Retinal pigment epithelial cell (primary cell): ENCODE results near the gene NABP1.

Source experiments
- DNase-seq: peaks from one replicate; pipeline ENCODE4 v3.0.0-alpha.2; 2010; ENCODE audit warnings: low read depth
- H3K4me3 ChIP-seq: 2 replicates; pipeline ENCODE4 v1.5.1; 2011; ENCODE audit warnings: mild to moderate bottlenecking, low read length, control low read depth, moderate library complexity
- CTCF ChIP-seq: conservative IDR thresholded peaks from 2 replicates; pipeline ENCODE4 v1.5.1; 2011; ENCODE audit warnings: low read depth, low read length, control low read depth, inconsistent platforms

NABP1 gene

GRCh38 chr2:191649519-191649918, 28.4 kb upstream of the NABP1 start:
- TF ChIP-seq CTCF: no peak
- no peak for DNase-seq
- no peak overlapping the region for H3K4me3 ChIP-seq

DNA sequence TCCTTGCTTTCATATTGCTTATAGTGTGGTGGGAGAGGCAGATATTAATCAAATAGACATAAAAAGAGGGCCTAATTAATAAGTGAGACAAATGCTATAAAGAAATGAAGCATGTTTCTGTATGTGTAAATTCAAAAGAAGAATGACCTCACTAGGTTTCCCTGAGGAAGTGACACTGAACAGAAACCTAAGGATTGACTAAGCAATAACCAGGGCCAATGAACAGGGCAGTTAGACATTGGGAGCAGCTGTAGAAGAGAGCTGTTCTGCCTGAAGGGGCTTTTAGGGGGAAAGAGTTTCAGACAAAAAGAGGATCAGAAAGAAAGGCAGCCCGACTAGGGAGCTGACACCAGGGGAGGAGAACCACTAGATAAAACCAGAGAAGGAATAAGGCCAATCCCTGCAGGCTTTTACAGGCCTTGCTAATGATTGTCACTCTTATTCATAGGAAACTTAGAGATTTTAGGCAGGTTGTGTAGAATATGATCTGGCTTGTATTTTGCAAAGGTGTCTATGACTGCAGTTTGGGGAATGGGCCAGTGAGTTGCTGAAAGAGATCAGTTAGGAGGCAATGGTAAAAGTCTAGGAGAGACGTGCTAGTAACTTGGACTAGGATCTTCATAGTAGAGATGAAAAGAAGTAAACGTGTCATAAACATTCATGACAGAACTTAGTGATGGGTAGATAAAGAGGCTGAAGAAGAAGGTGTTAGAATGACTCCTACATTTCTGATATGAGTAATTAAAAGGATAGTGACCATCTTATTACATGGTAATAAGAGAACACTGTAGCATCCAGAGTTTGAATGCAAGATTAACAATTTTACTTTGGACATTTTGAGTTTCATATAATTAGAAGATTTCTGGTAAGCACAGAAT, 26.8 kb upstream of the NABP1 start:
- TF ChIP-seq CTCF: no peak
- no peak overlapping the region for H3K4me3 ChIP-seq
- DNase-seq: no peak

- TF ChIP-seq CTCF: no peak
- no peak overlapping the region for H3K4me3 ChIP-seq
- DNase-seq: no peak
Measured at GRCh38 chr2:191653667-191654391, 24.1 kb upstream of the NABP1 start.

DNA sequence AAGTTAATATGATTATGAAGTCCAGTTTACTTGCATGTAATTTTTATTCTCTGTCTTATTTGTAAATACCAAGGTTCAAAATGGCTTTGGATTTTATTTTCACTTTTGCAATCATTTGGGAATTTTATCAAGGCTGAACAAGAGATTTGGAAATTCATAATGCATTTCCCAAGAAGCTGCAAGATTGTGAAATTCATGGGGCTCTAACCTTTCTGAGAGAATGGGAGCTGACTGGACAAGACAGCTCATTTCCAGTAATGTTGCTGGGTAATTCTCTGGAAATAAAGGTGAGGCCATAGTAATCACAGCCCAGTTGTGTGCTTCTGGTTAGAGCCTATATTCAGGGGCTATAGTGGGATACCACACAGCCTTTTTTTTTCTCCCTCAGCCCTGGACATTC, 21.5 kb upstream of the NABP1 start:
- no peak for TF ChIP-seq CTCF

GRCh38 chr2:191656792-191657191, 21.1 kb upstream of the NABP1 start:
- no peak for DNase-seq
- no peak overlapping the region for H3K4me3 ChIP-seq
- TF ChIP-seq CTCF: no peak

More for the DNA sequence above, 21.5 kb upstream of the NABP1 start:
- H3K4me3 ChIP-seq: no peak overlapping the region
- no peak for DNase-seq

GRCh38 chr2:191657977-191658376, 20.0 kb upstream of the NABP1 start:
- no peak for DNase-seq

More at GRCh38 chr2:191657977-191658376, 20.0 kb upstream of the NABP1 start:
- no peak for TF ChIP-seq CTCF
- H3K4me3 ChIP-seq: no peak overlapping the region
